ENCODE data around the gene ATOH1.

The ATOH1 gene, protein sequence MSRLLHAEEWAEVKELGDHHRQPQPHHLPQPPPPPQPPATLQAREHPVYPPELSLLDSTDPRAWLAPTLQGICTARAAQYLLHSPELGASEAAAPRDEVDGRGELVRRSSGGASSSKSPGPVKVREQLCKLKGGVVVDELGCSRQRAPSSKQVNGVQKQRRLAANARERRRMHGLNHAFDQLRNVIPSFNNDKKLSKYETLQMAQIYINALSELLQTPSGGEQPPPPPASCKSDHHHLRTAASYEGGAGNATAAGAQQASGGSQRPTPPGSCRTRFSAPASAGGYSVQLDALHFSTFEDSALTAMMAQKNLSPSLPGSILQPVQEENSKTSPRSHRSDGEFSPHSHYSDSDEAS

DNA sequence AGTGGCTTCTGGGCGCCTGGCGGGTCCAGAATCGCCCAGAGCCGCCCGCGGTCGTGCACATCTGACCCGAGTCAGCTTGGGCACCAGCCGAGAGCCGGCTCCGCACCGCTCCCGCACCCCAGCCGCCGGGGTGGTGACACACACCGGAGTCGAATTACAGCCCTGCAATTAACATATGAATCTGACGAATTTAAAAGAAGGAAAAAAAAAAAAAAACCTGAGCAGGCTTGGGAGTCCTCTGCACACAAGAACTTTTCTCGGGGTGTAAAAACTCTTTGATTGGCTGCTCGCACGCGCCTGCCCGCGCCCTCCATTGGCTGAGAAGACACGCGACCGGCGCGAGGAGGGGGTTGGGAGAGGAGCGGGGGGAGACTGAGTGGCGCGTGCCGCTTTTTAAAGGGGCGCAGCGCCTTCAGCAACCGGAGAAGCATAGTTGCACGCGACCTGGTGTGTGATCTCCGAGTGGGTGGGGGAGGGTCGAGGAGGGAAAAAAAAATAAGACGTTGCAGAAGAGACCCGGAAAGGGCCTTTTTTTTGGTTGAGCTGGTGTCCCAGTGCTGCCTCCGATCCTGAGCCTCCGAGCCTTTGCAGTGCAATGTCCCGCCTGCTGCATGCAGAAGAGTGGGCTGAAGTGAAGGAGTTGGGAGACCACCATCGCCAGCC lies at the start of gene ATOH1:
ATOH1 (plus strand) TSS at position 422 of the 663 bp plus-strand sequence; CDS start at position 596, 174 bp downstream.
- DNase-seq: peak in 2 of 51 donors; percentile 5 to 8

- no peak for DNase-seq
Measured at GRCh38 chr4:93779228-93779627, 49.3 kb upstream of the ATOH1 start.

DNA sequence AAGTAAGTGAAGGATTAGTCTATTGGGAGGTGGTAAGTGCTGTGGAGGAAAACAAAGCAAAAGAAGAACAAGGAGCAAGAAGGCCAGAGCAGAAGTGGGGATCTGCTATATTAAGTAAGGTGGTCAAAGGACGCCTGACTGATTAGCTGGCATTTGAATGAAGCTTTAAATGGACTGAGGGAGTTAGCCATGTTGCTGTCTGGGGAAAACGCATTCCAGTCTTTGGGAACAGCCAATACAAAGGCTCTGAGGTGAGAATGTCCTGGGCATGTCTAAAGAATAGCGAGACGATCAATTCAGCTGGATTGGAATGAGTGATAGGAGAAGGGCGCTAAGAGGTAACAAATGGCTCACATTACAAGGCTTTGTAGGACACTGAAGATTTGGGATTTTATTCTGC lies 48.5 kb upstream of the ATOH1 start:
- DNase-seq: no peak

DNA sequence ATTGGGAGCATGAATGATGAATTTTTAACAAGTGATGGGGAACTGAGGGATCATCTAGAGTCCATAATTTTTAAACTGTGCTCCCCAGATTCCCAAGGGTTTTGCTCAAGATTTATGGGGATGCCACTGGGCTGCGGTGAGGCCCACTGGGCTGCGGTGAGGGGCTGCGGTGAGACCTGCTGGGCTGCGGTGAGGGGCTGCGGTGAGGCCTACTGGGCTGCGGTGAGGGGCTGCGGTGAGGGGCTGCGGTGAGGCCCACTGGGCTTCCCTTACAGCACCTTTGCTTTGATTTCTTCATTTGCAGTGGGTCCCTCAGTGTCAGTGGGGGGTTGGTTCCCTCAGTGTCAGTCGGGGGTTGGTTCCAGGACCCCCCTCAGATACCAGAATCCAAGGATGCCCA lies 47.4 kb upstream of the ATOH1 start:
- DNase-seq: no peak

DNA sequence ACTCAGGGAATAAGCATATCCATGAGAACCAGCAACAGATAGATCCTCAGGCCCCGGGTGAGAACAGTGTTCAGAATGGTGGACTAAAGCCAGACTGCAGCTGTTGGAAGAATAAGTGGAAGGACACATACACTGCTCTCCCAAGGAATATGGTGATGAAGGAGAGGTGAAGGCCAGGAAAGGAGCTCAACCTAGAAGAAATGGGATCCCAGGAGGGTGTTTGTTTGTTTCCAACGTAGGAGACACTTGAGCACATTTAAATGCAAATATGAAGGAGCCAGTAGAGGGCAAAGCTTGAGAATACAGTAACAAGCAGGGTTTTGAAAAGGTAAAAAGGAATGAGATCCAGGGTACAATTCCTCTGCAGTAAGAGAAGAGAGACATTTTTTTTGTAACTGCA lies 42.4 kb upstream of the ATOH1 start:
- no peak for DNase-seq

DNA sequence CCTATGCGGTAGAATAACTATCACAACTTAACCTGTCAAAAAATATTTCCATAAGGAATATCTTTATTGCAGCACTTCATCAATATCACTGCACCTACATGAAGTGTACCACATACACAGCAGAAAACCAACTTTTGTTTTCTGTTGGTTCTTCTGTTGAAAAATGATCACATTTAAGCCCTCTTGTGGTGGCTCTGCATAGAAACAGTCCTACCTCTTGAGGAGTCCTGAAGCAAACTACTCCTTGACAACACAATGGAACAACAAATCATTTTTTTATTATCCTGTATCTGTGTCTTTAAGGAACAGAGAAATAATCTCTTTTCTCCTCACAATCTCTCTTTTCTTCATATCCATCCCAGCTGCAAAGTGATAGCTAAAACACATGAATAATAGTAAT lies 39.8 kb upstream of the ATOH1 start:
- DNase-seq: no peak

- DNase-seq: peak in 30 of 51 donors; percentile 0 to 79 (median 26)
Measured at GRCh38 chr4:93791570-93792195, 36.9 kb upstream of the ATOH1 start.

DNA sequence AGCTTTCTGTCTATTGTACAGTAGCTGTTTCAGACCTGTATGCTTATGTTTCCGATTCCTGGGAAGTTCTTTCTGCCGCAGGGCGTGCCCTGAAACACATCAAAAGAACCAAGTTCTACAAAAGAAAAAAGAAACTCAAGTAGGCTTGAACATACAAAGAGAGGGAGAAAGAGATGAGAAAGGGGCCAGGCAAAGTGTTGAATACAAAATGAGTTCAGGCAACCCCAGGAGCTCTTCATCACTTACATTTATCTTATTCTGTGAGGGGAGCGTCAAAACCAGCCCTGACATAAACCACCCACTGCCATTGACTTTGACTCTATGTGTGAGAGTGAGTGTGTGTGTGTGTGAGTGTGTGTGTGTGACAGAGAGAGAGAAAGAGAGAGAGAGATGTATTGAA lies 26.5 kb upstream of the ATOH1 start:
- no peak for DNase-seq

DNA sequence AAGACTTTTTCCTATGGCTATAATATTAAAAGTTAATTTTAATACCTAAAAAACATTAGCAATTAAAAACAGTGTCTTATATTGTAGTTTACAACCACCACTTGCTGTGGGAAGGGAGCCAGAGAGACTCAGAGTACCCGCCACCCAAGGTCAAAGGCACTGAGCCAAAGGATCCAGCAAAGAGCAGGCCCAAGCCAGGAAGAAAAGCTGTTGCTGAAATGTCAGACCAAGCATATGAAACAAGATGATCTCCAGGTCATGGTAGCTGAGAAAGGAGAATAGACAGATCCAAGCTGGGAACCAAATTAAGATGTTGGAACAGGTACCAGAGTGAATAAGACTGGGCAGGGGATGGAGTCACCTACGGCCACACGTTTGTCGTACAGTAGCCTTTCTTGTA lies 18.8 kb upstream of the ATOH1 start:
- DNase-seq: no peak

GRCh38 chr4:93810340-93810992 lies 18.1 kb upstream of the ATOH1 start:
- no peak for DNase-seq

GRCh38 chr4:93813092-93813491 lies 15.5 kb upstream of the ATOH1 start:
- DNase-seq: no peak

- no peak for DNase-seq
Measured at GRCh38 chr4:93814141-93814540, 14.4 kb upstream of the ATOH1 start.

GRCh38 chr4:93814722-93815121 lies 13.8 kb upstream of the ATOH1 start:
- DNase-seq: peak in 11 of 51 donors; percentile 2 to 48 (median 12)

DNA sequence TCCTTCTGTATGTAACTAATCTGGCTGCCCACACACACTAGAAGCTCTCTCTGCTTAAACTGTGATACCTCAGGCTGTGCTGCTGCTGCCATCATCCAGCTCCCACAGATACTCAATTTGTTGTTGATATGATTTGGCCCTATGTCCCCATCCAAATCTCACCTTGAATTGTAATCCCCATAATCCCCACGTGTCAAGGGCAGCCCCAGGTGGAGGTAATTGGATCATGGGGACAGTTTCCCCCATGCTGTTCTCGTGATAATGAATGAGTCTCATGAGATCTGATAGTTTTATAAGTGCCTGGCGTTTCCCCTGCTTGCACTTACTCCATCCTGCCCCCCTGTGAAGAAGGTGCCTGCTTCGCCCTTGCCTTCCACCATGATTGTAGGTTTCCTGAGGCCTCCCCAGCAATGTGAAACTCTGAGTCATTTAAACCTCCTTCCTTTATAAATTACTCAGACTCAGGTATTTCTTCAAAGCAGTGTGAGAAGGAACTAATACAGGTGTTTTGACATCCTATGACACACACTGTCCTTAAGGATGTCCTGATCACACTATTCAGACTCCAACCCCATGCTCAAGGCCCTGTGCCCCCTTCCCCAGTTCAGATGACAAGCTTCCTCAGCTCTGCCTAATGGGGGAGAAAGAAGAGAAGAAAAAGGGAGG lies 2.9 kb upstream of the ATOH1 start:
- no peak for DNase-seq

DNA sequence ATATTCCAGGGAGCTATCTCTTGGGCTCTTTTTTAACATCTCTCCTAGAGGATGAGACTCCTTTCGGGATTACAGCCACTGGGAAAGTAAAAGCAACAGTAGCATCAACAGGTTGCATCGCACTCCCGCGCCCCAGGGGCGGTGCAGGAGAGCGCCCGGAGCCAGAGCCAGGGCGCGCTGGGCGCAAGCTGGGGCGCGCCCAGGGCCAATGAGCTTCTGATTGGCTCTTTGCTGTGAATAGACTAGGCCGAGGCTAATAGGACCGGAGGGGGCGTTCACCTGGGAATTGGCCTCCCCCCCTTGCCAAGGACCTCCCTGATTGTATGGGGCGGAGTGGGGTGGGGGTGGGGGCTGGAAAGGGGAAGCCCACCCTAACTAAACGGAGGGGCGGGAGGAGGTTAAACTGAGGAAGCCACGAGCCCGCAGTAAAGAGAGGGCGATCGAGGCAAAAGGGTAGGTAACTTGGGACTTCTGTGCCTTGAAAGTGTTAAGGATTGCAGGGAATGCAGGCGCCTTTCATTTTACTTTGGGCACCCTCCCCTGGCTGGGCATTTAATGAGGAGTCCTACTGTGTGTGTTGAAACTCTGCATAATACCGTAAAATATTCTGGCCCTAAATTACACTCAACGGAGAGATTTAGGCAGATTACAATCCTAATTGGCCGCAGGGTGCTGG lies 1.1 kb upstream of the ATOH1 start:
- DNase-seq: no peak

DNA sequence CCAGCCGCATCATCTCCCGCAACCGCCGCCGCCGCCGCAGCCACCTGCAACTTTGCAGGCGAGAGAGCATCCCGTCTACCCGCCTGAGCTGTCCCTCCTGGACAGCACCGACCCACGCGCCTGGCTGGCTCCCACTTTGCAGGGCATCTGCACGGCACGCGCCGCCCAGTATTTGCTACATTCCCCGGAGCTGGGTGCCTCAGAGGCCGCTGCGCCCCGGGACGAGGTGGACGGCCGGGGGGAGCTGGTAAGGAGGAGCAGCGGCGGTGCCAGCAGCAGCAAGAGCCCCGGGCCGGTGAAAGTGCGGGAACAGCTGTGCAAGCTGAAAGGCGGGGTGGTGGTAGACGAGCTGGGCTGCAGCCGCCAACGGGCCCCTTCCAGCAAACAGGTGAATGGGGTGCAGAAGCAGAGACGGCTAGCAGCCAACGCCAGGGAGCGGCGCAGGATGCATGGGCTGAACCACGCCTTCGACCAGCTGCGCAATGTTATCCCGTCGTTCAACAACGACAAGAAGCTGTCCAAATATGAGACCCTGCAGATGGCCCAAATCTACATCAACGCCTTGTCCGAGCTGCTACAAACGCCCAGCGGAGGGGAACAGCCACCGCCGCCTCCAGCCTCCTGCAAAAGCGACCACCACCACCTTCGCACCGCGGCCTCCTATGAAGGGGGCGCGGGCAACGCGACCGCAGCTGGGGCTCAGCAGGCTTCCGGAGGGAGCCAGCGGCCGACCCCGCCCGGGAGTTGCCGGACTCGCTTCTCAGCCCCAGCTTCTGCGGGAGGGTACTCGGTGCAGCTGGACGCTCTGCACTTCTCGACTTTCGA lies 654 bp downstream of the ATOH1 start:
- DNase-seq: no peak

- no peak for DNase-seq
Measured at GRCh38 chr4:93829820-93830687, 1.5 kb downstream of the ATOH1 start.

GRCh38 chr4:93831716-93832496 lies 3.4 kb downstream of the ATOH1 start:
- no peak for DNase-seq
